Cardiac fibroblast (primary cell): ENCODE data around the gene HOXC6.

ENCODE experiments used
- DNase-seq, 2 donors: peaks; one replicate each; pipeline versions ENCODE4 v3.0.0 to v3.0.0-alpha.2; 2010; ENCODE audit warnings: low read depth in 2 of 2
- H3K4me3 ChIP-seq, 2 donors: replicated peaks in 1 of 2; 1 replicate in 1 of 2; 2 replicates in 1 of 2; pipeline ENCODE4 v1.5.1; 2011; ENCODE audit warnings: low read depth in 2 of 2, low read length in 2 of 2, mild to moderate bottlenecking in 2 of 2, moderate library complexity in 1 of 2
- TF ChIP-seq, protein P1 (sequence below): IDR thresholded peaks from one replicate; pipeline ENCODE4 v1.5.1; 2011; ENCODE audit warnings: low read depth, mild to moderate bottlenecking, low read length, inconsistent platforms

Gene HOXC6

DNA sequence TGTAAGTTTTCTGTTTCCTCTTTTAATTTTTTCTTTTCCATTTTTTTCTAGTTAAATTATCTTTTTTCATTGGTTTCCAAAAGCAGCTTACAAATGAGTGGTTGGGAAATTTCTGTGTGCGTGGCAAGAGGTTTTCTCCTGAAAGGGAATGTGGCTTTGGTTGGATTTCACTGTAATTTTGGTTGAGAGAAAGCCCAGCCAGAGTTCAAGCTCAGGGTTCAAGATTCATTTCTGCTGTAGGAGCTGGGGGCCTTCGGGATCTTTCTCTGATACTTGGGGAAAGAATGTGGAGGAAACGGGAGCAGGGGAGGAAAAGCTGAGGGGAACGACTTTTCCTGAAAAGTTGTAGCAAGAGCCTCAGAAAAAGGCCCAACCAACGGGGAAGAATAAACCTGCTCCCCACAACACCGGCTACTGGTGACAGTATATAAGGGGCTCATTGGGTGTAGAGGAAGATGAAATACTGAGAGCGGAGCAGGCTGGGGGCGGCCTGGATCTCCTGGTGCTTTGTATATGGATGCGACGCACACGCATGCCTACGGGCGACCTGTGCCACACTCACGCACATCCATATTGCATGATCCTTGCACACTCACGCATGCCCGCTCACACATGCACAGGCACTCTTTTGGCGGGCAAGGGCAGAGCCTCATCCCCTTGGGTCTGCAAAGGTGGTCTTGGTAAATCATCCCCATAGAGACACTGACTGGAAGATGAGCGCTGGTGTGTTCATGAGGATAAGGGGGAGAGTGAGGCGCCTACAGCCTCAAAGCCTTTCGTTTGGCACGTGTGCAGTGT is 41.4 kb upstream of the HOXC6 start:
- TF ChIP-seq, protein P1, sequence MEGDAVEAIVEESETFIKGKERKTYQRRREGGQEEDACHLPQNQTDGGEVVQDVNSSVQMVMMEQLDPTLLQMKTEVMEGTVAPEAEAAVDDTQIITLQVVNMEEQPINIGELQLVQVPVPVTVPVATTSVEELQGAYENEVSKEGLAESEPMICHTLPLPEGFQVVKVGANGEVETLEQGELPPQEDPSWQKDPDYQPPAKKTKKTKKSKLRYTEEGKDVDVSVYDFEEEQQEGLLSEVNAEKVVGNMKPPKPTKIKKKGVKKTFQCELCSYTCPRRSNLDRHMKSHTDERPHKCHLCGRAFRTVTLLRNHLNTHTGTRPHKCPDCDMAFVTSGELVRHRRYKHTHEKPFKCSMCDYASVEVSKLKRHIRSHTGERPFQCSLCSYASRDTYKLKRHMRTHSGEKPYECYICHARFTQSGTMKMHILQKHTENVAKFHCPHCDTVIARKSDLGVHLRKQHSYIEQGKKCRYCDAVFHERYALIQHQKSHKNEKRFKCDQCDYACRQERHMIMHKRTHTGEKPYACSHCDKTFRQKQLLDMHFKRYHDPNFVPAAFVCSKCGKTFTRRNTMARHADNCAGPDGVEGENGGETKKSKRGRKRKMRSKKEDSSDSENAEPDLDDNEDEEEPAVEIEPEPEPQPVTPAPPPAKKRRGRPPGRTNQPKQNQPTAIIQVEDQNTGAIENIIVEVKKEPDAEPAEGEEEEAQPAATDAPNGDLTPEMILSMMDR: no peak
- no peak for DNase-seq
- H3K4me3 ChIP-seq: no peak overlapping the region

DNA sequence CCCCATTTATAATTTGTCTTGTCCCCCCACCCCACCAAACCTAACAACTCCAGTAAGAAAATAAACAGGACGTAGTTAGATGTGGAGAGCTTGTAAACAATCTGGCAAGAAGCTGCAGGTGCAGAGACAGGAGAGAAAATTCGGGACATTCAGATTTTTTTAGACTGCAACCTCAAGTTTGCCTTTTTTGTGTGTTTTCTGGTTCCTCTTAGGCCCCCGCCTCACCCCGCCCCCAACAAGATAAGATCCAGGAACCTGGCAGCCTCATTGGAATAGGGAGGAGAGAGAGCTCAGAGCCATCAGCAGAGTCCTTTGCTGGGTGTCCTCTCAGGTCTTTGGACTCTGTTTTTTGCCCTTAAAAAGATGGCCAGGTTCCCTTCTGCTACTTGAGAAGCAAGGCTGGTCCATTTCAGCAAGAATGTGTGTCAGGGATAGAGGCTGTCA is 40.4 kb upstream of the HOXC6 start:
- TF ChIP-seq, protein P1: no peak
- DNase-seq: no peak
- no peak overlapping the region for H3K4me3 ChIP-seq

DNA sequence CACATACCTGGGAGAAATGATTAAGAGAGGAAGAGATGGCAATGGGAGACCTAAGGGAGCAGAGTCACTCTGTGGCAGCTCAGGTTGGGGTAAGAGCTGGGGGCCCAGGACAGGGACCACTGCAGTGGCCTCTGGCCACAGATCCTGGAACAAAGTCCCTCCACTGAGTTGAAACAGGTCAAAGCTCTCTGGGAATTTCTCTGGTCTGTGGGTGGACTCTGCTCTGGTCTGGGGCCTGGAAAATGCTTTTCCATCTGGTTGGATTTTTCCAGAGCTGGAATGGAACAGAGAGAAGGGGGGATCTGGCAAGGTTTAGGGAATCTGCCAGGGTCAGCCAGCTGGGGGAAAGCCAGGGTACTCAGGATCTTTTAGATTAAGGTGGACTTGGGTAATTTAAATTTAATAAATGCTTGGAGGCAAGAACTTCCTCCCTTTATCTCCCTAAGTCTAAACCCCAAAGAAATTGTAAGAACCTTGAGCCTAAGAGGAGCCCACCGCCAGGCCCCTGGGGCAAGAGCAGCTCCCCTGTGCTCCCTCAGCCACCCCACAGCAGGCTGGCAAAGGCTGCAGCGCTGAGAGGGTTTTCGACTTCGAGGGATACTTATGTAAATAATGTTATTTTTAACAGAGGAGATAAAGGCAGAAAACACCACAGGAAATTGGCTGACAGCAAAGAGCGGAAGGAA is 39.6 kb upstream of the HOXC6 start:
- no peak for DNase-seq
- H3K4me3 ChIP-seq: no peak overlapping the region
- TF ChIP-seq, protein P1: no peak

DNA sequence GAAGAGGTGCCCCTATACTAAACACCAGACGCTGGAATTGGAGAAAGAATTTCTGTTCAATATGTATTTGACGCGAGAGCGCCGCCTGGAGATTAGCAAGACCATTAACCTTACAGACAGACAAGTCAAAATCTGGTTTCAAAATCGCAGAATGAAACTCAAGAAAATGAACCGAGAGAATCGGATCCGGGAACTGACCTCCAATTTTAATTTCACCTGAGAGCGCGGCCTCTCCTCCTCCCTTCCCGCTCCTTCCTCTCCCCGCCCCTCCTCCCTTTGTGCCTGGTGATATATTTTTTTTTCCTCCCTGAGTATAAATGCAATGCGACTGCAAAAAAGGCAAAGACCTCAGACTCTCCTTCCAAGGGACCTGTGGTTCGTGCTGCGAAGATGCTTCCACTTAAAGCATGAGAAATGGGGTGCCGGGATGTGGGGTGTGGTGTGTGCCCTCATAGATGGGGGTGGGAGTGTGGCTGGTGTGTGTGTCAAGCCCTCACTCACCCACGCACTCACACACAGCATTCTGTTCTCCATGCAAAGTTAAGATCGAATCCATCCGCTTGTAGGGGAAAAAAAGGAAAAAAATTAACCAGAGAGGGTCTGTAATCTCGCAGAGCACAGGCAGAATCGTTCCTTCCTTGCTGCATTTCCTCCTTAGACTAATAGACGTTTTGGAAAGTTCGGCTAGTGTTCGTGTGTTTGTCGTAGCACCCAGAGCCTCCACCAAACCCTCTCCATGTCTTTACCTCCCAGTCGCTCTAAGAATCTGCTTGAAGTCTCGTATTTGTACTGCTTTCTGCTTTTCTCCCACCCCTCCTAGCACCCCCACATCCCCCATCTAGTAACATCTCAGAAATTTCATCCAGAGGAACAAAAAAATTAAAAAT is 38.8 kb upstream of the HOXC6 start:
- H3K4me3 ChIP-seq: no peak overlapping the region
- TF ChIP-seq, protein P1: peak; percentile 58
- peak; percentile 52 to 66 for DNase-seq

DNA sequence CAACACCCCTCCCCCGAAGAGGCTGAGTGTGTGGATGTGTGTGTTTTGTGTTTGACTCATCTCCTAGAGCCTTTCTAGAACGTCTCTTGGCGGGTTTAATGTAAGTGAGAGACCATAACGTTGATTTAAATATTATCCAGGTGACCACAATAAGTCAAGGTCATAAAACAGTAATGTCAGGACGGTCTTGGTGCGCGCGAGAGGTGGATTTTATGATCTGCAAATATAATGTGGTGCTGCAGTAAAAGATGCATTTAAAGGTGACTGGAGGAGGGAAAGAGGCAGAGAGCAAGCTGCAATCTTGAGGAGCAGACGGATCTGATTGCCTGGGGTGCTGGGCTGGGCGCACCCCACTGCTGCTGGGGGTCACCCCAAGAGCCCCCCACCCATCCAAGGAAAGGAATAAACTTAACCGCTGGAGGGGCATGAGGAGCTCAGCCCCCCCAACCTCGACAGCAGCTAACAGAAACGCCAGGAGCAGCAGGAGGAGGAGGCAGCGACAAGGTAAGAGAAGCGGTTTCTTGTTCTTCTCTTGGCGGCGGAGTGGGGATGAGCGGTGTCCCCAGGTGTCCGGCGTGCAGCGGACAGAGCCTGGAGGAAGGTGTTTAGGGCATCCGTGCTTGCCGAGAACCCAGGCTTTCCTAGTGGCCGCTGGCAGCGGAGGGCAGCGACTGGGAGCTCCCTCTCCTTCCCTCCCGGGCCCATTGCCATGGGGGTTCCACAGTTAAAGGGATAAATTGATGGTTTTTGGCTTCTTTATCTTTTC is 37.7 kb upstream of the HOXC6 start:
- TF ChIP-seq, protein P1: no peak
- no peak for DNase-seq
- H3K4me3 ChIP-seq: no peak overlapping the region

DNA sequence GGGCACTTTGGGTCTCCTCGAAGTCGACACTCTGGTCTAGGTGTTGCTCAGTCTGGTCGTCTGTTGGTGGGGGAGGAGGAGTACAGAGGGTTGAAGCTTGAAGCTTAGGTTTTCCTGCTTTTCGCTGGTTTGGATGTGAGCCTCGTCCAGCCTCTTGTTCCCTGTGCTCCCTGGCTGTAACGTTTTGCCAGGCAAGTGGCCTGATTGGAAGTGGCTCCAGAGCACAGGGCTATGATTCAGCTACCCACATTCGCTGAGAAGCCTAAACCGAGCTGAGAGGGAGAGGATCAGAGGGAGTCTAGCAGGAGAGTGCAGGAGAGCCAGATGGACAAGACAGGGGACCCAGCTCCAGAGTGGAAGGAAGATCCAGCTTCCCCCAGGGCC is 37.2 kb upstream of the HOXC6 start:
- H3K4me3 ChIP-seq: no peak overlapping the region
- TF ChIP-seq, protein P1: no peak
- no peak for DNase-seq
